Mesothelial cell of epicardium (in vitro differentiated cells): ENCODE measurements around the gene EMILIN2. TPM values are rescaled to one million over a fixed set of nuclear protein-coding genes. Genes with fewer than 3 reads are reported as not detected.
A peak's percentile ranks its signal among the peaks of the same experiment; 100 is the strongest.

ENCODE experiments used
- DNase-seq, 2 experiments: peaks; one replicate each; pipeline ENCODE4 v3.0.0; 2021; ENCODE audit warnings: low spot score in 2 of 2; ENCODE audit not compliant: unreplicated experiment in 2 of 2
- H3K27ac Mint-ChIP-seq: 2 replicates; pipeline ENCODE4 v1.8.0; 2021; ENCODE audit warnings: mixed read lengths
- H3K27me3 Mint-ChIP-seq: 2 replicates; pipeline ENCODE4 v1.8.0; 2021; ENCODE audit warnings: low read depth, mixed read lengths
- H3K36me3 Mint-ChIP-seq: 2 replicates; pipeline ENCODE4 v1.8.0; 2021; ENCODE audit warnings: mixed read lengths
- H3K4me1 Mint-ChIP-seq: 2 replicates; pipeline ENCODE4 v1.8.0; 2021; ENCODE audit warnings: mixed read lengths
- H3K4me3 Mint-ChIP-seq: 2 replicates; pipeline ENCODE4 v1.8.0; 2021; ENCODE audit warnings: mild to moderate bottlenecking, moderate library complexity, mixed read lengths
- H3K9me3 Mint-ChIP-seq: 2 replicates; pipeline ENCODE4 v1.8.0; 2021; ENCODE audit warnings: mixed read lengths
- total RNA-seq: library from RNA; stranded (reverse); gene quantifications from 3 replicates; pipeline ENCODE4 v1.2.1, GENCODE V29; 2021
- TF ChIP-seq, protein P1 (sequence below): fragments of 200-600 bp; sonication (generic); IDR thresholded peaks from one replicate; pipeline ENCODE4 v1.5.0; 2021; ENCODE audit warnings: antibody characterized with exemption; ENCODE audit not compliant: unreplicated experiment

EMILIN2 gene
- total RNA-seq, 1 donor from 2014 or later, result 30.2 TPM

- peak overlapping the region; percentile 34 for H3K27ac Mint-ChIP-seq
- TF ChIP-seq, protein P1, sequence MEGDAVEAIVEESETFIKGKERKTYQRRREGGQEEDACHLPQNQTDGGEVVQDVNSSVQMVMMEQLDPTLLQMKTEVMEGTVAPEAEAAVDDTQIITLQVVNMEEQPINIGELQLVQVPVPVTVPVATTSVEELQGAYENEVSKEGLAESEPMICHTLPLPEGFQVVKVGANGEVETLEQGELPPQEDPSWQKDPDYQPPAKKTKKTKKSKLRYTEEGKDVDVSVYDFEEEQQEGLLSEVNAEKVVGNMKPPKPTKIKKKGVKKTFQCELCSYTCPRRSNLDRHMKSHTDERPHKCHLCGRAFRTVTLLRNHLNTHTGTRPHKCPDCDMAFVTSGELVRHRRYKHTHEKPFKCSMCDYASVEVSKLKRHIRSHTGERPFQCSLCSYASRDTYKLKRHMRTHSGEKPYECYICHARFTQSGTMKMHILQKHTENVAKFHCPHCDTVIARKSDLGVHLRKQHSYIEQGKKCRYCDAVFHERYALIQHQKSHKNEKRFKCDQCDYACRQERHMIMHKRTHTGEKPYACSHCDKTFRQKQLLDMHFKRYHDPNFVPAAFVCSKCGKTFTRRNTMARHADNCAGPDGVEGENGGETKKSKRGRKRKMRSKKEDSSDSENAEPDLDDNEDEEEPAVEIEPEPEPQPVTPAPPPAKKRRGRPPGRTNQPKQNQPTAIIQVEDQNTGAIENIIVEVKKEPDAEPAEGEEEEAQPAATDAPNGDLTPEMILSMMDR, result no peak
Observed at GRCh38 chr18:2883076-2883735, 36.4 kb downstream of the EMILIN2 start.

DNA sequence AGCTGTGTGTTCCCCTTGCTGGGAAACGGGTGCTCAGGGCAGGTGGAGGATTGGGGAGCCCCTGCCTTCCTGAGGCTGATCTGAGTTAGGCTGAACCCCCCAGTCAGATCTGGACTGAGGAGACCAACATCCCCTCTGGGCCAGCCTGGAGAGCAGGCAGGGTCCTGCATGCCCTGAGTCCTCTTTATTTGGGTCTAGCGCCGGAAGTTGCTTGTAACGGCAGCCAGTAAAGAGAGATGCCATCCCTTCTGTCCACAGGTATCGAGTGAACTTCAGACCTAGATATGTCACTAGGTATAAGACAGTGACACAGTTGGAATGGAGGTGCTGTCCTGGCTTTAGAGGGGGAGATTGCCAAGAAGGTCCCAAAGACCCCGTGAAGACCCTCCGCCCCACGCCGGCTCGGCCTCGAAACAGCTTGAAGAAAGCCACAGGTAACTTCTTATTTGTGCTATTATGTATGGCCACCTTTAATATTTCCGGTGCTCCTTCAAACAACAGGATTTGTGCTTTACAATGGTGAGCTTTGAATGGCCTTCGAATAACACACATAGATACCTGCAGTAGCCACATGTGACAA is 38.0 kb downstream of the EMILIN2 start:
- Mint-ChIP-seq H3K4me1 (peaks cover 8% of the 10 kb centered on the region), H3K9me3 (peaks cover 14% of the 10 kb centered on the region), H3K4me3 (no peak overlapping the region), H3K36me3 (peaks cover 10% of the 10 kb centered on the region), H3K27ac (no peak overlapping the region), H3K27me3 (no peaks in the 10 kb centered on the region)
- DNase-seq, result no peak
- TF ChIP-seq, protein P1, result no peak

More at GRCh38 chr18:2883076-2883735, 36.4 kb downstream of the EMILIN2 start:
- H3K36me3 Mint-ChIP-seq, result peaks cover 10% of the 10 kb centered on the region
- H3K9me3 Mint-ChIP-seq, result peaks cover 14% of the 10 kb centered on the region
- no peaks in the 10 kb centered on the region for H3K27me3 Mint-ChIP-seq
- no peak for DNase-seq
- peaks cover 8% of the 10 kb centered on the region for H3K4me1 Mint-ChIP-seq
- no peak overlapping the region for H3K4me3 Mint-ChIP-seq

DNA sequence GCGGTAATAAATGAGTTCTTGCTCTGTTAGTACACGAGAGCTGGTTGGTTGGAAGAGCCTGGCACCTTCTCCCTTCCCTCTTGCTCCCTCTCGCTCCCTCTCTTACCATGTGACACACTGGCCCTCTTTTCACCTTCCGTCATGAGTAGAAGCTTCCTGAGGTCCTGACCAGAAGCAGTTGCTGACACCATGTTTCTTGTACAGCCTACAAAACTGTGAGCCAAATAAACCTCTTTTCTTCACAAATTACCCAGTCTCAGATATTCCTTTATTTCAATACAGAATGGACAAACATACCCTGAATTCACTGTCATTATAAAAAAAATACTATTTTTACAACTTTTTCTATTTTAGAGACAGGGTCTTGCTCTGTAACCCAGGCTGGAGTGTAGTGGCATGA is 40.7 kb downstream of the EMILIN2 start:
- DNase-seq, result no peak
- Mint-ChIP-seq H3K27ac (no peak overlapping the region), H3K4me3 (no peak overlapping the region), H3K36me3 (peaks cover 10% of the 10 kb centered on the region), H3K9me3 (peaks cover 14% of the 10 kb centered on the region), H3K4me1 (peaks cover 6% of the 10 kb centered on the region), H3K27me3 (no peaks in the 10 kb centered on the region)
- TF ChIP-seq, protein P1, result no peak

GRCh38 chr18:2889761-2890192 is 43.0 kb downstream of the EMILIN2 start:
- Mint-ChIP-seq H3K36me3 (peaks cover 10% of the 10 kb centered on the region), H3K9me3 (peaks cover 14% of the 10 kb centered on the region), H3K4me3 (no peak overlapping the region), H3K27ac (no peak overlapping the region), H3K4me1 (peaks cover 5% of the 10 kb centered on the region), H3K27me3 (no peaks in the 10 kb centered on the region)
- no peak for DNase-seq
- TF ChIP-seq, protein P1, result no peak

DNA sequence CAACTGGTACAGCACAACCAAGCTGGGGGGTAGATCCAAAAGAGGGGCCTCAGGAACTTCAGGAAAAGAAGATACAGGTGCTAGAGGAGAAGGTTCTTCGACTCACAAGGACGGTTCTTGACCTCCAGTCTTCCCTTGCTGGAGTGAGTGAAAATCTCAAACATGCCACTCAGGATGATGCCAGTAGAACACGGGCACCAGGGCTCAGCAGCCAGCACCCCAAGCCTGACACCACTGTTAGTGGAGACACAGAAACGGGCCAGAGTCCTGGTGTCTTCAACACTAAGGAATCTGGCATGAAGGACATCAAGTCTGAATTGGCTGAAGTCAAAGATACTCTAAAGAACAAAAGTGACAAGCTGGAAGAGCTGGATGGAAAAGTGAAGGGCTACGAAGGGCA is 43.8 kb downstream of the EMILIN2 start:
- H3K36me3 Mint-ChIP-seq, result peaks cover 10% of the 10 kb centered on the region
- no peaks in the 10 kb centered on the region for H3K27me3 Mint-ChIP-seq
- H3K4me1 Mint-ChIP-seq, result peaks cover 5% of the 10 kb centered on the region
- no peak overlapping the region for H3K4me3 Mint-ChIP-seq
- TF ChIP-seq, protein P1, result no peak
- no peak for DNase-seq
- no peak overlapping the region for H3K27ac Mint-ChIP-seq
- H3K9me3 Mint-ChIP-seq, result peaks cover 14% of the 10 kb centered on the region
